Measurements from ENCODE around the gene CNTNAP2. TPM values are rescaled to one million over a fixed set of nuclear protein-coding genes. Genes with fewer than 3 reads are reported as not detected.
"Not testable (repeated sequence)": the region's sequence is repeated elsewhere in the genome, so short reads cannot be mapped to it uniquely, and the experiment has no call there.

CNTNAP2 gene
- total RNA-seq, 1 donor from 2014 or later, result 9.2 TPM

GRCh38 chr7:148419856-148420832 is 2303.5 kb downstream of the CNTNAP2 start:
- DNase-seq (ENCODE audit: low read depth), result no peak
- no peak for TF ChIP-seq CTCF (conservative IDR thresholded peaks at IDR 0.05; ENCODE audit: low read depth, low read length)
- no peak overlapping the region for H3K4me3 ChIP-seq (ENCODE audit: low read depth, low read length)

- no peak for DNase-seq (ENCODE audit: low read depth)
- H3K4me3 ChIP-seq (ENCODE audit: low read depth, low read length), result no peak overlapping the region
- TF ChIP-seq CTCF (conservative IDR thresholded peaks at IDR 0.05; ENCODE audit: low read depth, low read length), result no peak
Measured at GRCh38 chr7:148422030-148422429, 2305.4 kb downstream of the CNTNAP2 start.

- H3K4me3 ChIP-seq (ENCODE audit: low read depth, low read length); DNase-seq (ENCODE audit: low read depth): not testable (repeated sequence)
Measured at GRCh38 chr7:148426393-148426792, 2309.8 kb downstream of the CNTNAP2 start.

- DNase-seq (ENCODE audit: low read depth); H3K4me3 ChIP-seq (ENCODE audit: low read depth, low read length): not testable (repeated sequence)
Measured at GRCh38 chr7:148430690-148431089, 2314.1 kb downstream of the CNTNAP2 start.

GRCh38 chr7:148433521-148434180 is 2317.1 kb downstream of the CNTNAP2 start:
- no peak for TF ChIP-seq CTCF (conservative IDR thresholded peaks at IDR 0.05; ENCODE audit: low read depth, low read length)
- DNase-seq (ENCODE audit: low read depth), result no peak
- no peak overlapping the region for H3K4me3 ChIP-seq (ENCODE audit: low read depth, low read length)

- H3K4me3 ChIP-seq (ENCODE audit: low read depth, low read length), result no peak overlapping the region
- TF ChIP-seq CTCF (conservative IDR thresholded peaks at IDR 0.05; ENCODE audit: low read depth, low read length), result no peak
- no peak for DNase-seq (ENCODE audit: low read depth)
Measured at GRCh38 chr7:148434181-148434757, 2317.7 kb downstream of the CNTNAP2 start.

- TF ChIP-seq CTCF (conservative IDR thresholded peaks at IDR 0.05; ENCODE audit: low read depth, low read length), result no peak
- DNase-seq (ENCODE audit: low read depth), result no peak
- no peak overlapping the region for H3K4me3 ChIP-seq (ENCODE audit: low read depth, low read length)
Measured at GRCh38 chr7:148434887-148435286, 2318.3 kb downstream of the CNTNAP2 start.
